AG10803 (cell line): ENCODE measurements around the gene OR5AU1.
A peak's percentile ranks its signal among the peaks of the same experiment; 100 is the strongest.

ENCODE experiments used
- DNase-seq: peaks from one replicate; pipeline ENCODE4 v3.0.0; 2010; ENCODE audit warnings: low read depth
- H3K4me3 ChIP-seq: 2 replicates; pipeline ENCODE4 v1.5.1; 2011; ENCODE audit warnings: mild to moderate bottlenecking, low read length, control low read depth
- CTCF ChIP-seq: conservative IDR thresholded peaks from 2 replicates; pipeline ENCODE4 v1.5.1; 2011; ENCODE audit warnings: mild to moderate bottlenecking, low read length, control low read depth, inconsistent platforms

Gene OR5AU1

GRCh38 chr14:21118933-21119332 is 36.9 kb downstream of the OR5AU1 start:
- no peak overlapping the region for H3K4me3 ChIP-seq
- TF ChIP-seq CTCF, result no peak
- no peak for DNase-seq

- DNase-seq, result no peak
- TF ChIP-seq CTCF, result no peak
- no peak overlapping the region for H3K4me3 ChIP-seq
These were observed 42.5 kb downstream of the OR5AU1 start for GRCh38 chr14:21113369-21113768.

- H3K4me3 ChIP-seq, result no peak overlapping the region
- no peak for DNase-seq
- no peak for TF ChIP-seq CTCF
These were observed 43.6 kb downstream of the OR5AU1 start for GRCh38 chr14:21112255-21112654.

- TF ChIP-seq CTCF, result no peak
- H3K4me3 ChIP-seq, result no peak overlapping the region
- no peak for DNase-seq
These were observed 46.3 kb downstream of the OR5AU1 start for GRCh38 chr14:21109377-21110138.

- DNase-seq, result no peak
- no peak overlapping the region for H3K4me3 ChIP-seq
- TF ChIP-seq CTCF, result no peak
These were observed 47.1 kb downstream of the OR5AU1 start for GRCh38 chr14:21108791-21109190.

GRCh38 chr14:21107283-21107800 is 48.5 kb downstream of the OR5AU1 start:
- H3K4me3 ChIP-seq, result no peak overlapping the region
- no peak for TF ChIP-seq CTCF
- no peak for DNase-seq

- peak; percentile 67 for DNase-seq
- H3K4me3 ChIP-seq, result no peak overlapping the region
- peak; percentile 97 for TF ChIP-seq CTCF
These were observed 49.2 kb downstream of the OR5AU1 start for GRCh38 chr14:21106498-21107282.
